RWPE1 (cell line): ENCODE measurements around the gene FOXD4.
"Not testable (repeated sequence)": the region's sequence is repeated elsewhere in the genome, so short reads cannot be mapped to it uniquely, and the experiment has no call there.

ENCODE experiments used
- CTCF ChIA-PET: fragments of 350-600 bp; sonication (Branson Sonifier 250); formaldehyde crosslinking; extraction: SDS; loops from one replicate; lab custom pipeline; 2021; lab: Yijun Ruan, JAX
- POLR2A ChIA-PET: fragments of 400-600 bp; formaldehyde crosslinking; extraction: SDS; loops from one replicate; lab custom pipeline; 2020; ENCODE audit warnings: antibody characterized with exemption; ENCODE audit not compliant: low non-redundant PET; lab: Yijun Ruan, JAX
- DNase-seq: peaks from one replicate; pipeline ENCODE4 v3.0.0; 2012; ENCODE audit warnings: low spot score
- H3K27ac ChIP-seq: fragments of 450-650 bp; 2 replicates; pipeline ENCODE4 v1.5.1; 2017

Gene FOXD4

DNA sequence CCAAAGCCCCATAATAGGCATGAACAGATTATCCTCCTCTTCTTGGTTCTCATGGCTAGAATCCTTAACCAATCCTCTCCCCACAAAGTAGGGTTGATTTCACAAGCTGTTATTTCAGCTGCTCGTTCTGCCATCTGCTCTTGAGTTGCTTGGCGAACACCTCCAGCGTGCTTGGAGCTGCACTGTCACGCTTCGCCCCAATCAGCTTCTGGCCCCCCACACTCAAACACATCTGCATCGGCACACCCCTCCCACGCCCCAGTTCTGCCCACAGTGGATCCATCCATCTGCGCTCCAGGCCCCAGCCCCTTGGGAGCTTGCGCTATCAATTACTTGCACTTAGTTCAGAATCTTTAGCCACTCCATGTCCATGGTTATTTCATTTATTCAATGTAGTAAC is 17.8 kb downstream of the FOXD4 start:
- DNase-seq, POLR2A ChIA-PET, CTCF ChIA-PET, H3K27ac ChIP-seq: not testable (repeated sequence)

DNA sequence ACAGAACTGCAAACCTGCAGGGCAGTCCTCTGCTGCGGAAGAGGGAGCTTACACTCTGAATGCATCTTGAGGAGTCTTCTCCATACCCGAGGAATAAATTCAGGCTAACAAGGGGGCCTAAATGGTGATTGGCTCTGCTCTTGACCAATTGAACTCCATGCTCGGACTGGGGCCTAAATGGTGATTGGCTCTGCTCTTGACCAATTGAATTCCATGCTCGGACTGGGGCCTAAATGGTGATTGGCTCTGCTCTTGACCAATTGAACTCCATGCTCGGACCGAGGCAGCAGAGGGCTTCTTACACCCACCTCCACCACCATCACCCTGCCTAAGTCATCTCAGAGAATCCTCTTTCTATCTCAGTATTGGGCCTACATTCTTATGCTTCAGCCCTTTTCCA is 18.4 kb downstream of the FOXD4 start:
- POLR2A ChIA-PET, DNase-seq, H3K27ac ChIP-seq, CTCF ChIA-PET: not testable (repeated sequence)

DNA sequence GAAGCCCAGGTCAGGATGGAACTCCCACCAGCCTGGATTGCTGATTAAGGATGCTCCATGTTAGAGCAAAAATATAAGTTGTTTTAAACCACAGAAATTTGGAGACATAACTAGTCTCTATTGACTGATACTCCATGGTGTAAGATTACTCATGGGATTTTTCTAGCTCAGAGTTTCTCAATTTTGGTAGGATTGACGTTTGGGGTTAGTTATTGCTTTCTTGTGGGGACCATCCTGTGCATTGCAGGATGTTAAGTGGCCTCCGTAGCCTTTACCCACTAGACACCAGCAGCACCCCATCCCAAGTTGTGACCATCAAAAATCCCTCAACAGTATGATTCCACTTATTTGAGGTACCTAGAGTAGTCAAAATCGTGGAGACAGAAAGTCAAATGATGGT is 19.4 kb downstream of the FOXD4 start:
- CTCF ChIA-PET, DNase-seq, POLR2A ChIA-PET, H3K27ac ChIP-seq: not testable (repeated sequence)

- POLR2A ChIA-PET, CTCF ChIA-PET: not testable (repeated sequence)
Observed at GRCh38 chr9:94992-95391, 23.2 kb downstream of the FOXD4 start.

DNA sequence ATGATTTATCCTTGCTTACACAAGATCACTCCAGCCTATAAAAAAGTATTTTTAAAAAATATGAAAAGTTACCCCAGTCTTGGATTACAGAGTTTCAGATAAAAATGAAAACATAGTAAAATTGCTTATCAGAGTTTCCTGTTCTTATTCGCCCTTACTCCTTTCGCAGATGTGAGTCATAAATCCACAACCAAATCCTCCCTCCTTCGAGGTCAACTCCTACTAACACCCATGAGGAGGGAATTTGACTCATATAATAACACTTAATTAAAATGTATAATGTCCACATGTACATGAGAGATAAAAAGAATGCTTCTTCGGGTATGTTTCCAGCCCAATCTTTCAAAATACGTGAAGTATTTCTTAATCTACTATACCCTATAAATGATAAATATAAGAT is 23.9 kb downstream of the FOXD4 start:
- CTCF ChIA-PET, POLR2A ChIA-PET, H3K27ac ChIP-seq, DNase-seq: not testable (repeated sequence)

More at GRCh38 chr9:94992-95391, 23.2 kb downstream of the FOXD4 start:
- not testable (repeated sequence) for H3K27ac ChIP-seq, DNase-seq

DNA sequence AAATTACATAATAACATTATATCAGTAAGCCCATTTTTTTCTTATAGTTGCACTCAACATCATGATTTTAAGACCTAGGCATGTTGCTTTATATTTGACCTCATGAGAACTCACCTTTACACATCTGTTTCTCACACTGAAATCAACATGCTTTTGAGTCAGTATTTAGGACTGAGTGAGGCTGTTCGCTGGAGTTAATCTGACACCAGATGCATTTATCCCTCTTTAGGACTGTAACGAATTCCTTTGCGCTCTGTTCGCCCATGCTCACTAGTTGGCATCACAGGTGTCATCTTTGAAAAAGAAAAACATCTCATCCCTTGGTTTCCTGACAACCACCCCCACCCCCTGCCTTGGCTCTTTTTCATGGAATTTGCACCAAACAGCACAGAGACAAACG is 24.3 kb downstream of the FOXD4 start:
- DNase-seq, CTCF ChIA-PET, H3K27ac ChIP-seq, POLR2A ChIA-PET: not testable (repeated sequence)

DNA sequence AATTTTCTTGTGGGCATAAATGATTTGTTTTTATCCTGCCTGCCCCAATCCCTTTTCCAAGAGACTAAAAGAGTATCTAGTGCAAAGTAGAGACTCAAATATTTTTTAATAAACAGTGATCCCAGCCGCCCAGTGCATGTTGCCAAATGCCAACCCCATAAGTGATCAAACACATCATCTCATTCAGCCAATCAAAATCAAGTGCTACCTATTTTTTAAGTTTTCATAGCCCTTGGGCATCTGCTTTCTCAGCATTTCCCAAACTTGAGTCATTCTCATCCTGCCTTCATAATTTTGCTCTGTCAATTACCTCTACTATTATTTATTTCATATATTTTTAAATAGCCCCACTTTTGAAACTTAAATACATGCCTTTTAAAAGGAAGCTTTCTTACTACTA is 27.4 kb downstream of the FOXD4 start:
- POLR2A ChIA-PET, DNase-seq, CTCF ChIA-PET, H3K27ac ChIP-seq: not testable (repeated sequence)

DNA sequence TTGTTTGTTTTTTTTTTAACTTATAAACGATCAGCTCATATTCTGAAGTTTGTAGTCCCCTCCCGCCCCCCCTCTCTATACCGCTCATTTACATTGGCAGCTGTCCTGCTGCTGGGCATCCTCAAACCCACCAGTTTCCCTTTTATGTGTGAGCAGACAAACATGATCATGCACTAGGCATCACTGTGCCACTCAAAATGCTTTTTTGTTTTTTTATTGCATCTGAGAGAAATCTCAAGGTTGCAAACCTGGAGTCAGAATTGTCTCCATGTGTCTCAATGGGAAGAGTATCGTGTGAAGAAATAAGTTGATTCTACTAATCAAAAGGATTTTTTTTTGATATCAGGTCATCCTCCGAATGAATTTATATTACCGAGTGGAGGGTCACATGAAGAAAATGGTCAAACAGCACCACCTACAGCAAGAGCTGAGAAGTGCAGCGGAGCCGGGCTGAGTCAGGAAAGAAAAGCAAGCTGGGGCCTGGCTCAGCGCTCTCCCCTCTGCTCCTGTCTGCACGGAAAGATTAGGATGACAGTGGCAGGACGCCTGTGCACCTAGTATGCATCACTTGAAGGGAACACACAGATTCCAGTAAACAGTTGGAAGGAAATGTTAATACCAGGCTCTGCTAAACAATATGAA is 29.7 kb downstream of the FOXD4 start:
- CTCF ChIA-PET, H3K27ac ChIP-seq, POLR2A ChIA-PET, DNase-seq: not testable (repeated sequence)

- CTCF ChIA-PET, H3K27ac ChIP-seq, POLR2A ChIA-PET: not testable (repeated sequence)
Observed at GRCh38 chr9:87860-88259, 30.4 kb downstream of the FOXD4 start.

DNA sequence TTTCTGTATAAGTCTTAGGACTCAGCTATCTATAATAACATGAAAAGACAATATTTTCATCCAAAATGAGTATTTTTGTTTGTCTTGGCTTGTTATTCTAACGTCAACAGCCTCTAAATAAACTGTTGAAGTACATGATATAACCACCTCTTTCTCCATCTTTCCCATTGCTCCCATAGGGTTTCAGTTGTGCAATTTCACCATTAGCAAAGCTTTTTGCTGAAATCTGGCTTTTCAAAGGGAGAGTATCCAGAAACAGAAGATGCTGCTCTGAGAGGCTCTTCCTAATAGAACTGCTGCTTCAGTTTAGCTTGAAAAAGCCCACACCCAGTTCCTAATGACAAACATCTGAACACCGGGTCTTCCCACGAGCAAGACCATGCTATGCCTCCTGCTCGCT is 31.1 kb downstream of the FOXD4 start:
- CTCF ChIA-PET, POLR2A ChIA-PET, DNase-seq, H3K27ac ChIP-seq: not testable (repeated sequence)

More at GRCh38 chr9:87860-88259, 30.4 kb downstream of the FOXD4 start:
- DNase-seq, result not testable (repeated sequence)

DNA sequence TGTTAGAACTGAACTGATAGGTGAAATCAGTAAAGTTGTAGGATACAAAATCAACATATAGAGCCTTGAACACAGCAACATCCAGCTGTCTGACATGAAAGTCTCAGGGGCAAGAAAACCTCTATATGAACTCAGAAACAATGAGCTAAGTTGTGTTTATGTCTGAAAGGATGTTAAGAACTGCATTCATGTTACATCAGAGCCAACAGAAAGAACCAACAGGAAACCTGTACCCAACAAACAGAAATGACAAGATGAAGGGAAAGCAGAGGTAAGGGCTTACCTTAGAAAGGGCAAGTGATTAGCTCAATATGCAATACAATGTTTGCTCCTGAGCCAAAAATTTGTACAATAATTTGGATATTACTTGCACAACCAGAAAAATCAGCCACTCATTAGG is 31.5 kb downstream of the FOXD4 start:
- CTCF ChIA-PET, DNase-seq, POLR2A ChIA-PET, H3K27ac ChIP-seq: not testable (repeated sequence)

GRCh38 chr9:82932-83689 is 35.1 kb downstream of the FOXD4 start:
- H3K27ac ChIP-seq, POLR2A ChIA-PET, CTCF ChIA-PET, DNase-seq: not testable (repeated sequence)

GRCh38 chr9:78333-78732 is 39.9 kb downstream of the FOXD4 start:
- CTCF ChIA-PET, POLR2A ChIA-PET, H3K27ac ChIP-seq, DNase-seq: not testable (repeated sequence)

DNA sequence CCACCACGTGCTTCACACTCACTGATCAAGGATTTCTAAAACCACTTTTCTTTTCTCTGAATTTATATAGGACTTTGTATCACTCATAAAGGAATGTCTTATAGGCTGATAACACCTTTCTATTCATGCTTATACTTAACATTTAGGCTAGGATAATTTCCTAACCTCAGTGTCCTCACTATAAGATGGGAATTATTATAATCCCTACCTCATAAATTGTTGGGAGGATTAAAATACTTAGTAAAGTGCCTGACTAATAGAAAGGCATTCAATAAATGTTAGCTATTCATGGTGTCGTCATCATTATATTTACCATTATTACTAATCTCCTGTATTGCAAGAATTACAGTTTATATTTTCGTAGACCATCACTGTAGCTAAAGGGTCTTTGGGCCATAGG is 41.8 kb downstream of the FOXD4 start:
- CTCF ChIA-PET, DNase-seq, POLR2A ChIA-PET, H3K27ac ChIP-seq: not testable (repeated sequence)

DNA sequence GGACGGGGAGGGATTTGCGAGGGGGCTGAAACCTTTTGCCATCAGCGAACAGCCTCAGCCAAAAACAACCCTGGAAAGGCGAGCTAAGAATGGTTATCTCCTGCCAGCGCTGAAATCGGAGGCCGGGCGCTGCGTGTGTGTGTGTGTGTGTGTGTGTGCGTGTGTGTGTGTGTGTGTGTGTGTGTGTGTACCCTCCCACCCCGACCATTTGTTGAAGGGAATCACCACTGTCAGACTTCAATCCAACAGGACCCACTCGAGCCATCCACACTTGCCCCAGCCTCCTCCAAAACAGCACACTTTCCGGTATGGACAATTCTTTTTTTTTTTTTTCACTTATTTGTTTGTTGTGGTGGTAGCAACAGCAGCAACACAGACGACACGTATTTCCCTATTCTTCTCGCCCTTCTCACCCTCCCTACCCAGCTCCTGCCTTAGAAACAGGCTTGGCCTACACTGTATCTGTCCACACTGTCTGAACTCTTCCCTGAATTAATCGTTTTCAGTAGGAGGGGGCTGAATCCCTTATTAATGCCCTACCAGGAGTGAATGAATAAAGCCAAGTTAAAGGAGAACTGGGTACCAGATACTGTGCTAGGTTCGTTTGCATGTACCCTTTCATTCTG is 44.2 kb downstream of the FOXD4 start:
- POLR2A ChIA-PET, H3K27ac ChIP-seq, DNase-seq, CTCF ChIA-PET: not testable (repeated sequence)

- POLR2A ChIA-PET, H3K27ac ChIP-seq, CTCF ChIA-PET: not testable (repeated sequence)
- DNase-seq, result peak; percentile 0
Observed at GRCh38 chr9:73076-73899, 44.9 kb downstream of the FOXD4 start.
